AG04450 (cell line): ENCODE results near the gene CHD9NB. TPM values are rescaled to one million over a fixed set of nuclear protein-coding genes. Genes with fewer than 3 reads are reported as not detected.

Source experiments
- CTCF ChIA-PET: fragments of 300-600, 350-600 bp; formaldehyde crosslinking; extraction: SDS; loops from one replicate; lab custom pipeline; 2022; ENCODE audit warnings: antibody characterized with exemption, inconsistent platforms; lab: Charles Lee
- POLR2A ChIA-PET: fragments of 350-600 bp; formaldehyde crosslinking; extraction: SDS; loops from one replicate; lab custom pipeline; 2021; ENCODE audit warnings: antibody characterized with exemption, inconsistent platforms; lab: Yijun Ruan, JAX
- DNase-seq: peaks from one replicate; pipeline ENCODE4 v3.0.0-alpha.2; 2011; ENCODE audit warnings: low read depth, low spot score
- H3K27ac ChIP-seq: one replicate; pipeline ENCODE4 v1.5.1; 2012; ENCODE audit warnings: low read depth, low read length, control low read depth
- H3K27me3 ChIP-seq: one replicate; pipeline ENCODE4 v1.6.0; 2012; ENCODE audit warnings: low read length; ENCODE audit not compliant: control insufficient read depth, insufficient read depth
- H3K4me3 ChIP-seq: 2 replicates; pipeline ENCODE4 v1.5.1; 2011; ENCODE audit warnings: mild to moderate bottlenecking, low read depth, low read length, control low read depth
- H3K9me3 ChIP-seq: 2 replicates; pipeline ENCODE4 v1.5.1; 2012; ENCODE audit warnings: low read length; ENCODE audit not compliant: control insufficient read depth, insufficient read depth
- polyA plus RNA-seq: library from polyadenylated mRNA; depleted of rRNA; stranded (reverse); fragments of >200 nt; gene quantifications from 2 replicates; pipeline ENCODE4 v1.2.3, GENCODE V29; 2011; rRNA removed
- TF ChIP-seq, protein P1 (sequence below): IDR thresholded peaks from 2 replicates; pipeline ENCODE4 v1.5.1; 2011; ENCODE audit warnings: low read depth, low read length, control low read depth, inconsistent platforms

CHD9NB gene
- polyA plus RNA-seq, 1 experiment = 1.2 TPM

DNA sequence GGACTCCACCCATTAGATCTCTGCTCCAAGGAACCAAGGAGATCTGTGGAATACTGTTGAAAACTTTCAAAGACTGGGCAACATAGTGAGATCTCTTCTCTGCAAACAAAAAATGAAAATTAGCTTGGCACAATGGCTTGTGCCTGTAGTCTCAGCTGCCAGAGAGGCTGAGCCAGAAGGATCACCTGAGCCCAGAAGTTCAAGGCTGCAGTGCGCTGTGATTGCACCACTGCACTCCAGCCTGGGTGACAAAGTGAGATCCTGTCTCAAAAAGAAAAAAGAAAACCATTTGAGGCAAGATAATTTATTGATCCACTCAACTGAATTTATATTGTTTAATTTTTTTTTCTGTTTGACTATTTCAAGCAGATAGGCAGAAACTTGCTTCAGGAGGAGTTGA, 54.8 kb downstream of the CHD9NB start:
- Histone ChIP-seq H3K27me3 (no peaks in the 10 kb centered on the region), H3K4me3 (no peak overlapping the region), H3K9me3 (no peaks in the 10 kb centered on the region), H3K27ac (no peak overlapping the region)
- DNase-seq = no peak
- TF ChIP-seq, protein P1, sequence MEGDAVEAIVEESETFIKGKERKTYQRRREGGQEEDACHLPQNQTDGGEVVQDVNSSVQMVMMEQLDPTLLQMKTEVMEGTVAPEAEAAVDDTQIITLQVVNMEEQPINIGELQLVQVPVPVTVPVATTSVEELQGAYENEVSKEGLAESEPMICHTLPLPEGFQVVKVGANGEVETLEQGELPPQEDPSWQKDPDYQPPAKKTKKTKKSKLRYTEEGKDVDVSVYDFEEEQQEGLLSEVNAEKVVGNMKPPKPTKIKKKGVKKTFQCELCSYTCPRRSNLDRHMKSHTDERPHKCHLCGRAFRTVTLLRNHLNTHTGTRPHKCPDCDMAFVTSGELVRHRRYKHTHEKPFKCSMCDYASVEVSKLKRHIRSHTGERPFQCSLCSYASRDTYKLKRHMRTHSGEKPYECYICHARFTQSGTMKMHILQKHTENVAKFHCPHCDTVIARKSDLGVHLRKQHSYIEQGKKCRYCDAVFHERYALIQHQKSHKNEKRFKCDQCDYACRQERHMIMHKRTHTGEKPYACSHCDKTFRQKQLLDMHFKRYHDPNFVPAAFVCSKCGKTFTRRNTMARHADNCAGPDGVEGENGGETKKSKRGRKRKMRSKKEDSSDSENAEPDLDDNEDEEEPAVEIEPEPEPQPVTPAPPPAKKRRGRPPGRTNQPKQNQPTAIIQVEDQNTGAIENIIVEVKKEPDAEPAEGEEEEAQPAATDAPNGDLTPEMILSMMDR = no peak
- POLR2A ChIA-PET = no interaction called here
- CTCF ChIA-PET = no interaction called here

DNA sequence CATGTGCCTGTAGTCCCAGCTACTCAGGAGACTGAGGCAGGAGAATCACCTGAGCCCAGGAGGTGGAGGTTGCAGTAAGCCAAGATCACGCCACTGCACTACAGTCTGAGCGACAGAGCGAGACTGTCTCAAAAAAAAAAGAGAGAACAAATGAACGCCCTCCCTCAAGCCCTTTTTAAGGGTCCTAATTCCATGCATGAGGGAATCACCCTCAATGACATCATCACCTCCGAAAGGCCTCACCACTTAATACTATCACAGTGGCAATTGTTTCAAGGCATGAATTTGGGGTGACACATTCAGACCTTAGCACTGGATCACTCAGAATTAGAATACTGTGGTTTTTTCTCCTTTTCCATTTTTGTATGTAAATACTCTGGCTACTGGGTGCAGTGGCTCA, 57.8 kb downstream of the CHD9NB start:
- TF ChIP-seq, protein P1 = no peak
- H3K27me3 ChIP-seq = no peaks in the 10 kb centered on the region

DNA sequence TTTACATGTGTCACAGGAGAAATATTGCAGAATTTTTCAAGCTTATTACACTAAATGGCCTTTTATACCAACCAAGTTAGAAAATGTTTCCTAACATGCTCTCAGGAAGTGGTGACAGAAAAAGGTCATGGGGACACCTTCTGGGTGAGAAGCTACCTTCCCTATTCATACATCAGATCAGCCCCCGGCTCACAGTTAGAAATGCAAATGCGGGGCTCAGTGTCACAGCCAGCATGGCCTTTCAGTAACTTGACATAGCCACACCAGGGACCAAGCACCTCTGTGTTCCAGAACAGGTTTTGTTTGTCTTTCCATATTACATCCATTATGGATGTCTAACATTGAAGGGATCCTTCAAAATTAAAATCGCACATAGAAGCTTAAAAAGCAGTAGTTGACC, 59.5 kb downstream of the CHD9NB start:
- Histone ChIP-seq H3K27me3 (no peaks in the 10 kb centered on the region), H3K27ac (no peak overlapping the region), H3K9me3 (no peaks in the 10 kb centered on the region), H3K4me3 (no peak overlapping the region)
- DNase-seq = no peak
- TF ChIP-seq, protein P1 = no peak
- ChIA-PET CTCF (no interaction called here), POLR2A (no interaction called here)

More for the DNA sequence above, 57.8 kb downstream of the CHD9NB start:
- DNase-seq = no peak
- POLR2A ChIA-PET = no interaction called here
- H3K9me3 ChIP-seq = no peaks in the 10 kb centered on the region
- CTCF ChIA-PET = no interaction called here
- no peak overlapping the region for H3K4me3 ChIP-seq
- no peak overlapping the region for H3K27ac ChIP-seq

DNA sequence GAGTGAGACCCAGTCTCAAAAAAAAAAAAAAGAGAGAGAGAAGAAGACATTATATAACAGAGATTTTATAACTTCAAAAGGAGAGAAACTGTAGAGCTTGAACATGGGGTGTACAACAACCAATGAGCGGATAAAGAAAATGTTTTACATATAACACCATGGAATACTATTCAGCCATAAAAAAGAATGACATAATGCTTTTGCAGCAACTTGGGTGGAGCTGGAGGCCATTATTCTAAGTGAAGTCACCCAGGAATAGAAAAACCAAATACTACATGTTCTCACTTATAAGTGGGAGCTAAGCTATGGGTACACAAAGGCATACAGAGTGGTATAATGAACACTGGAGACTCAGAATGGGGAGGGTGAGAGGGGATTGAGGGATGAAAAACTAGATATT, 61.1 kb downstream of the CHD9NB start:
- TF ChIP-seq, protein P1 = no peak
- ChIA-PET CTCF (no interaction called here), POLR2A (no interaction called here)
- no peak overlapping the region for H3K4me3 ChIP-seq
- DNase-seq = no peak
- no peaks in the 10 kb centered on the region for H3K27me3 ChIP-seq
- H3K9me3 ChIP-seq = no peaks in the 10 kb centered on the region
- no peak overlapping the region for H3K27ac ChIP-seq

Other genes with a start within 250 kb of the CHD9NB start
- gene CHD9, start 2.1 kb upstream of the CHD9NB start, polyA plus RNA-seq = 27.9 and 42.6 TPM in 2 replicates